Coronary artery (tissue), 2 donors: ENCODE results near the gene CDH12.

Source experiments
- DNase-seq: peaks from one replicate; pipeline ENCODE4 v3.0.0-alpha.2; 2017; ENCODE audit warnings: low spot score
- H3K27ac ChIP-seq, 2 donors: fragments of 200-600 bp; sonication (generic); one replicate each; pipeline ENCODE4 v1.5.1; 2016 to 2019
- H3K4me3 ChIP-seq: fragments of 200-600 bp; sonication (generic); 2 replicates; pipeline ENCODE4 v1.5.1; 2016; ENCODE audit warnings: mild to moderate bottlenecking, moderate library complexity
- TF ChIP-seq, protein P1 (sequence below): fragments of 200-600 bp; sonication (generic); IDR thresholded peaks from one replicate; pipeline ENCODE4 v1.5.1; 2019; ENCODE audit warnings: antibody characterized with exemption

Gene CDH12

DNA sequence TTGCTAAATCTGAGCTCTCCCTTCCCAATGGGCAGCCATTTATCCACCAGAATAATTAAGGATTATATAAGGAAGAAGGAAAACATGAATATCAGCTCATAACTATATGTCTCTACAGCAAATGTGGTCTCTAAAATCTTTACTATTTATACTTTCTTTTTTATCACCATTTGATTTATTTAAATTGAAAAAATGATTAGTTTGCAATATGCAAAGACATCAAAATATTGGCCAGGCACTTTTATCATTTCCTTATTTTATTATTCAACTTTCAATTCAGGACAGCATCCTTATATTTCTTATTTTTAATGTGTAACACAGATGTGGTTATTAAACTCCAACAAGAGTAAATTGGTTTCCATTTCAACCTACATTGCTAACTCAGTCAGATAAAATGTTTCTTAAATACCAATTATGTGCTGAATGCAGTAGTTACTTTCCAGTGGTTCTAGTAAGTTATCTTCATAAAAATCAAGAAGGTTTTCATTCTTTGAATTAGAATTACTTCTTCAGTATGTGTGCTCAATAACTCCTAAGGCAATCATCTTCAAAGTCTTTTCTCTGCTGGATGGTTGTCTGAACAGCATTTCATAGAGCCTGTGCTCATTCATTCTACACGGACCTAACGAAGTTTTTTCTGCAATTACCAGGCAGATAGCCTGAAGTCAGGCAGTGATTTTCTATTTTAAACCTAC lies 1148.0 kb downstream of the CDH12 start:
- TF ChIP-seq, protein P1, sequence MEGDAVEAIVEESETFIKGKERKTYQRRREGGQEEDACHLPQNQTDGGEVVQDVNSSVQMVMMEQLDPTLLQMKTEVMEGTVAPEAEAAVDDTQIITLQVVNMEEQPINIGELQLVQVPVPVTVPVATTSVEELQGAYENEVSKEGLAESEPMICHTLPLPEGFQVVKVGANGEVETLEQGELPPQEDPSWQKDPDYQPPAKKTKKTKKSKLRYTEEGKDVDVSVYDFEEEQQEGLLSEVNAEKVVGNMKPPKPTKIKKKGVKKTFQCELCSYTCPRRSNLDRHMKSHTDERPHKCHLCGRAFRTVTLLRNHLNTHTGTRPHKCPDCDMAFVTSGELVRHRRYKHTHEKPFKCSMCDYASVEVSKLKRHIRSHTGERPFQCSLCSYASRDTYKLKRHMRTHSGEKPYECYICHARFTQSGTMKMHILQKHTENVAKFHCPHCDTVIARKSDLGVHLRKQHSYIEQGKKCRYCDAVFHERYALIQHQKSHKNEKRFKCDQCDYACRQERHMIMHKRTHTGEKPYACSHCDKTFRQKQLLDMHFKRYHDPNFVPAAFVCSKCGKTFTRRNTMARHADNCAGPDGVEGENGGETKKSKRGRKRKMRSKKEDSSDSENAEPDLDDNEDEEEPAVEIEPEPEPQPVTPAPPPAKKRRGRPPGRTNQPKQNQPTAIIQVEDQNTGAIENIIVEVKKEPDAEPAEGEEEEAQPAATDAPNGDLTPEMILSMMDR = no peak

DNA sequence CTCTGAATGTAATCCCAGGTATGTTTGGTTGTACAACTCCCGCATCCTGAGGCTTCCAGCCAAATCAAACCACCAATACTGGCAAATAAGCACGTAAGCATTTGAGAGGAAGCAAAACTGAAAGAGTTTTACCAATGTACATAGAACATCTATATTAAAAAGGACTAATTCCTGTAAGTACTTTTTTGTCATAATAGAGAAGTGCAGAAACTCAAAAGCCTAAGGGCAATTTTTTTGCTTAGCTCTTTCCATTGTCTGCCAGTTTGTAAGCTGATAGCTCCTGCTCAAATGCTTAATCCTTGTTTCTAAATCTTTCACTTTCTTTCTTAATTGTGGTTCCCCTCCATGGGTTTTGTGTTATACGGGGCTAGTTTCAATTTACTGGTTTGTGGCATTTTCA lies 1151.8 kb downstream of the CDH12 start:
- TF ChIP-seq, protein P1 = no peak
- no peak for DNase-seq

More for the DNA sequence above, 1148.0 kb downstream of the CDH12 start:
- Histone ChIP-seq H3K4me3 (no peak overlapping the region), H3K27ac (no peak overlapping the region)
- DNase-seq = no peak

More for the DNA sequence above, 1151.8 kb downstream of the CDH12 start:
- H3K4me3 ChIP-seq = no peak overlapping the region
- H3K27ac ChIP-seq = no peak overlapping the region
